OCI-LY7 (cell line): ENCODE results near the gene ING1.

Experiments
- EZH2phosphoT487 ChIP-seq: fragments of 200-600 bp; sonication (generic); IDR thresholded peaks from 2 replicates; pipeline ENCODE4 v1.6.1; 2018; ENCODE audit warnings: low read depth, borderline replicate concordance, mild to moderate bottlenecking, mixed run types, antibody characterized with exemption, low read length, moderate library complexity, mixed read lengths
- TF ChIP-seq, protein P1 (sequence below): fragments of 200-600 bp; sonication (generic); conservative IDR thresholded peaks from 2 replicates; pipeline ENCODE4 v1.5.1; 2014; ENCODE audit warnings: mild to moderate bottlenecking, antibody characterized with exemption, low read length, moderate library complexity, mixed read lengths

GRCh38 chr13:110722971-110723370 lies 9.5 kb downstream of the ING1 start:
- TF ChIP-seq, protein P1, sequence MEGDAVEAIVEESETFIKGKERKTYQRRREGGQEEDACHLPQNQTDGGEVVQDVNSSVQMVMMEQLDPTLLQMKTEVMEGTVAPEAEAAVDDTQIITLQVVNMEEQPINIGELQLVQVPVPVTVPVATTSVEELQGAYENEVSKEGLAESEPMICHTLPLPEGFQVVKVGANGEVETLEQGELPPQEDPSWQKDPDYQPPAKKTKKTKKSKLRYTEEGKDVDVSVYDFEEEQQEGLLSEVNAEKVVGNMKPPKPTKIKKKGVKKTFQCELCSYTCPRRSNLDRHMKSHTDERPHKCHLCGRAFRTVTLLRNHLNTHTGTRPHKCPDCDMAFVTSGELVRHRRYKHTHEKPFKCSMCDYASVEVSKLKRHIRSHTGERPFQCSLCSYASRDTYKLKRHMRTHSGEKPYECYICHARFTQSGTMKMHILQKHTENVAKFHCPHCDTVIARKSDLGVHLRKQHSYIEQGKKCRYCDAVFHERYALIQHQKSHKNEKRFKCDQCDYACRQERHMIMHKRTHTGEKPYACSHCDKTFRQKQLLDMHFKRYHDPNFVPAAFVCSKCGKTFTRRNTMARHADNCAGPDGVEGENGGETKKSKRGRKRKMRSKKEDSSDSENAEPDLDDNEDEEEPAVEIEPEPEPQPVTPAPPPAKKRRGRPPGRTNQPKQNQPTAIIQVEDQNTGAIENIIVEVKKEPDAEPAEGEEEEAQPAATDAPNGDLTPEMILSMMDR: no peak
- no peak for TF ChIP-seq EZH2phosphoT487
